ENCODE measurements around the gene ACER1. TPM values are rescaled to one million over a fixed set of nuclear protein-coding genes. Genes with fewer than 3 reads are reported as not detected.

ACER1 gene
- total RNA-seq, 1 donor from 2014 or later: not detected

GRCh38 chr19:6373813-6374108, 40.3 kb upstream of the ACER1 start:
- H3K27me3 Mint-ChIP-seq (ENCODE audit: low read depth): no peaks in the 10 kb centered on the region
- H3K9me3 Mint-ChIP-seq (ENCODE audit: low read depth): no peaks in the 10 kb centered on the region
- H3K4me1 Mint-ChIP-seq (ENCODE audit: low read depth): peaks cover 42% of the 10 kb centered on the region
- DNase-seq (ENCODE audit: low spot score): no peak
- TF ChIP-seq CTCF (IDR thresholded peaks at IDR 0.05): no peak
- H3K36me3 Mint-ChIP-seq (ENCODE audit: low read depth): peaks cover 5% of the 10 kb centered on the region
- peak overlapping the region; percentile 79 for H3K4me3 Mint-ChIP-seq (ENCODE audit: unreplicated experiment)
- H3K27ac Mint-ChIP-seq (ENCODE audit: unreplicated experiment): peak overlapping the region; percentile 95

GRCh38 chr19:6373096-6373812, 39.8 kb upstream of the ACER1 start:
- Mint-ChIP-seq H3K4me3 (ENCODE audit: unreplicated experiment) (peak overlapping the region; percentile 79), H3K27ac (ENCODE audit: unreplicated experiment) (peak overlapping the region; percentile 97), H3K36me3 (ENCODE audit: low read depth) (peaks cover 2% of the 10 kb centered on the region), H3K4me1 (ENCODE audit: low read depth) (peaks cover 37% of the 10 kb centered on the region), H3K9me3 (ENCODE audit: low read depth) (no peaks in the 10 kb centered on the region), H3K27me3 (ENCODE audit: low read depth) (no peaks in the 10 kb centered on the region)
- TF ChIP-seq CTCF (IDR thresholded peaks at IDR 0.05): no peak
- DNase-seq (ENCODE audit: low spot score): peak; percentile 99

GRCh38 chr19:6372594-6373095, 39.2 kb upstream of the ACER1 start, which contains the start of gene ALKBH7:
Gene ALKBH7 (plus strand): TSS chr19:6372794. CDS start chr19:6372821, 27 bp downstream.
- Mint-ChIP-seq H3K9me3 (ENCODE audit: low read depth) (no peaks in the 10 kb centered on the region), H3K4me3 (ENCODE audit: unreplicated experiment) (peak within 1 kb of the TSS; percentile 79), H3K4me1 (ENCODE audit: low read depth) (peaks cover 31% of the 10 kb centered on the region), H3K27ac (ENCODE audit: unreplicated experiment) (peak within 1 kb of the TSS; percentile 97), H3K27me3 (ENCODE audit: low read depth) (no peaks in the 10 kb centered on the region), H3K36me3 (ENCODE audit: low read depth) (peaks cover 5% of the 10 kb centered on the region)
- TF ChIP-seq CTCF (IDR thresholded peaks at IDR 0.05): peak; percentile 15
- peak; percentile 98 for DNase-seq (ENCODE audit: low spot score)

GRCh38 chr19:6364353-6364752, 30.9 kb upstream of the ACER1 start:
- H3K27ac Mint-ChIP-seq (ENCODE audit: unreplicated experiment): no peak overlapping the region
- no peaks in the 10 kb centered on the region for H3K9me3 Mint-ChIP-seq (ENCODE audit: low read depth)
- H3K27me3 Mint-ChIP-seq (ENCODE audit: low read depth): no peaks in the 10 kb centered on the region
- TF ChIP-seq CTCF (IDR thresholded peaks at IDR 0.05): no peak
- no peak for DNase-seq (ENCODE audit: low spot score)
- H3K36me3 Mint-ChIP-seq (ENCODE audit: low read depth): peaks cover 14% of the 10 kb centered on the region
- no peak overlapping the region for H3K4me3 Mint-ChIP-seq (ENCODE audit: unreplicated experiment)
- H3K4me1 Mint-ChIP-seq (ENCODE audit: low read depth): peaks cover 8% of the 10 kb centered on the region

- TF ChIP-seq CTCF (IDR thresholded peaks at IDR 0.05): no peak
- peak overlapping the region; percentile 88 for H3K4me3 Mint-ChIP-seq (ENCODE audit: unreplicated experiment)
- no peaks in the 10 kb centered on the region for H3K27me3 Mint-ChIP-seq (ENCODE audit: low read depth)
- H3K36me3 Mint-ChIP-seq (ENCODE audit: low read depth): peaks cover 8% of the 10 kb centered on the region
- peak overlapping the region; percentile 92 for H3K27ac Mint-ChIP-seq (ENCODE audit: unreplicated experiment)
- DNase-seq (ENCODE audit: low spot score): no peak
- H3K4me1 Mint-ChIP-seq (ENCODE audit: low read depth): peaks cover 8% of the 10 kb centered on the region
- no peaks in the 10 kb centered on the region for H3K9me3 Mint-ChIP-seq (ENCODE audit: low read depth)
Observed at GRCh38 chr19:6362351-6362801, 29.0 kb upstream of the ACER1 start.
